ENCODE data around the gene SDK1.

Gene SDK1

DNA sequence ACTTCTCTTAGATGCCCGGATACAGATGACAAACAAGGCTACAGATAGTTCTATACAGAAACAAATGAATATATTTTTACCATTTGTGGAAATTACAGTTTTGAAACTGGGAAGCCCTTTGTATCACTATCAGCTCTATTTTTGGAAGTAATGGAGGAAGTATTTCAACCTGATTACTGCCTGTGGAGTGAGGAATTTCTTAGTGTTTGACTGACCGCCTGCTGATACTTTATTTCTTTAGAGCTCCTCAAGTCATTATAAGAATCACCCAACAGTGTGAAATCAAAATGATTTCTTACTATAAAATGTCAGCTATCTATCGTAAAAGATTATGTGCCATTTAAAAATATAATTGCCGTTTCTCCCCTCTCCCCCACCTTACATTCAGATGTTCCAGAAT is 290.9 kb downstream of the SDK1 start:
- no peak overlapping the region for H3K27ac ChIP-seq

DNA sequence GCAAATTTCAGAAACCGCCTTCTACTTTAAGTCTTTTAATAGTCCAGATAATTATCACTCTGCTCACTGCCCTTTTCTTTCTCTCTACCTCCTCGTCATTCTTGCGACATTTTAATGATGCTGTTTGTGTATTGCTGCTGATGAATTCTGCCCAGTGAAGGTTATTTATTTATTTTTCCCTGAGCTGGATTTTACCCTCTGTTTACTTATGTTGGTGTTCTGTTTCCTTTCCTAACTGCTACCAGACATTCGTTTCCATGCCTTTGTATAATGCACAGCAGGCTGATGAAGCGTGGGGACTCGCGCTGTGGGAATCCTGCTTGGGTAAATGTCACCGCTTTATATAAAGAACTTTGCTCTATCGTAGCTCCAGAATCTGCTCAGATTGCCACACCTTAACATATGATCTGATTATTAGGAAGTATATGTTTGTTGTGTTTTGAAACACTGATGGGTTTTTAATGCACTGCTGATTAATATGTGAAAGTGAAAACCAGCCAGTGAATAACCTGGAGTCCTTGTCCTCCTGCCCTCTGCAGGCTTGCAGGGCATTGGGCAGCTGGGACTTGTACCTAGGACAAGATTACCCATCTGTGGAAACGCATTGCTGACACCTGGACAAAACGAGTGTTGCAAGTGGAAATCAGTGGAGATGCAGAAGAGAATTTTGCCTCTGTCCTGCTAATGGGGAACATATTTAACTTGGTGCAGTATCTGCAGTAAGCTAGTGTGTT is 291.5 kb downstream of the SDK1 start:
- TF ChIP-seq, protein P1, sequence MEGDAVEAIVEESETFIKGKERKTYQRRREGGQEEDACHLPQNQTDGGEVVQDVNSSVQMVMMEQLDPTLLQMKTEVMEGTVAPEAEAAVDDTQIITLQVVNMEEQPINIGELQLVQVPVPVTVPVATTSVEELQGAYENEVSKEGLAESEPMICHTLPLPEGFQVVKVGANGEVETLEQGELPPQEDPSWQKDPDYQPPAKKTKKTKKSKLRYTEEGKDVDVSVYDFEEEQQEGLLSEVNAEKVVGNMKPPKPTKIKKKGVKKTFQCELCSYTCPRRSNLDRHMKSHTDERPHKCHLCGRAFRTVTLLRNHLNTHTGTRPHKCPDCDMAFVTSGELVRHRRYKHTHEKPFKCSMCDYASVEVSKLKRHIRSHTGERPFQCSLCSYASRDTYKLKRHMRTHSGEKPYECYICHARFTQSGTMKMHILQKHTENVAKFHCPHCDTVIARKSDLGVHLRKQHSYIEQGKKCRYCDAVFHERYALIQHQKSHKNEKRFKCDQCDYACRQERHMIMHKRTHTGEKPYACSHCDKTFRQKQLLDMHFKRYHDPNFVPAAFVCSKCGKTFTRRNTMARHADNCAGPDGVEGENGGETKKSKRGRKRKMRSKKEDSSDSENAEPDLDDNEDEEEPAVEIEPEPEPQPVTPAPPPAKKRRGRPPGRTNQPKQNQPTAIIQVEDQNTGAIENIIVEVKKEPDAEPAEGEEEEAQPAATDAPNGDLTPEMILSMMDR (conservative IDR thresholded peaks at IDR 0.05), result no peak
- no peak for TF ChIP-seq ZFX (IDR thresholded peaks at IDR 0.05)
- no peak overlapping the region for H3K27ac ChIP-seq

More for the DNA sequence above, 290.9 kb downstream of the SDK1 start:
- TF ChIP-seq, protein P1 (conservative IDR thresholded peaks at IDR 0.05), result no peak

DNA sequence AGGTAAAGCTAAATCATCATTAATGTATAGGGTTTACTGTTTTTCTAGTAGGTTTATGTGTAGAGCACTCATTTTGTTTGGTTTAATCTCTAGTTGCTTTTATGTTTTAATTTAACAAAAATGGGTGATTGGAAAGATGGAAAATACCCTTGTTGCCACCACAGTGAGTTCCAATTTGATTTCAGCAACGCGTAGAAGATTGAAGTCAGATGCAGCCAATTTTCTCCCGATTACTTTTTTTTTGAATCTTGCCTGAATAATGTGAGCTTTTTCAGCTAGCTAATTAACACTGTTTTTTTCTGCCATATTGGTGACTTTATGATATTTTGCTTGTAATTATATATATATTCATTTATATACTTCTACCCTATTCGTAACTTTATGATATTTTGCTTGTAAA is 293.8 kb downstream of the SDK1 start:
- TF ChIP-seq, protein P1 (conservative IDR thresholded peaks at IDR 0.05), result no peak
- TF ChIP-seq ZFX (IDR thresholded peaks at IDR 0.05), result no peak
- H3K27ac ChIP-seq, result no peak overlapping the region

DNA sequence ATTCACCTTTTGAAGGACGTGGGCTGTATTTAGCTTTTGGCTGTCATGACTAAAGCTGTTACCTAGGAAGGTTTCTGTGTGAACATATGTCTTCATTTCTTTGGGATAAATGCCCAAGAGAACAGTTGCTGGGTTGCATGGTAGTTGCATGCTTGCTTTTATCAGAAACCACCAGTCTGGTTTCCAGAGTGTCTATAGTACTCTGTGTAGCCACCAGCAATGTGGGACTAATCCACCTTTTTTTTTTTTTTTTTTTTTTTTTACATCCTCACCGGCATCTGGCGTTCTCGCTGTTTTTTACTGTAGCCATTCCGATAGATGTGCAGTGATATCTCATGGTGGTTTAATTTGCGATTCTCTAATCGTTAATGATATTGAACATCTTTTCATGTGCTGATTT is 297.8 kb downstream of the SDK1 start:
- no peak for TF ChIP-seq ZFX (IDR thresholded peaks at IDR 0.05)
- TF ChIP-seq, protein P1 (conservative IDR thresholded peaks at IDR 0.05), result no peak
- H3K27ac ChIP-seq, result no peak overlapping the region

DNA sequence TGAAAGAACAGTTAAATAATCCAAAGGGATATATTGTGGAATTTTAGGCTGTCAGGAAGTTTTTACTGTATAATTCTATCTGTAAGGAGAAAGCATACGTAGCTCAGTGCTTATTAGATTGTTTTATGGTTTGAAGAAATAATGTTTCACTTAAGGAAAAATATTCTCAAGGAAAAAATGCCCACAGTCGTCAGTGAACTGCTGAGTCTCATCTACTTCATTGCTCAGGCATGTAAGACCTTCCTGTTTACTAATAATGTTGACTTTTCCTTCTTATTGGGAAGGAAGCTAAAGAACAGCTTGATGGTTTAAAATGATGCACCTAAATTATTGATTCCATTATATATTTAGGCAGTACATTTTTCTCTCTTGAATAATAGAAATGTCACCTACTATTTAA is 304.2 kb downstream of the SDK1 start:
- no peak overlapping the region for H3K27ac ChIP-seq
- TF ChIP-seq, protein P1 (conservative IDR thresholded peaks at IDR 0.05), result no peak
- no peak for TF ChIP-seq ZFX (IDR thresholded peaks at IDR 0.05)

DNA sequence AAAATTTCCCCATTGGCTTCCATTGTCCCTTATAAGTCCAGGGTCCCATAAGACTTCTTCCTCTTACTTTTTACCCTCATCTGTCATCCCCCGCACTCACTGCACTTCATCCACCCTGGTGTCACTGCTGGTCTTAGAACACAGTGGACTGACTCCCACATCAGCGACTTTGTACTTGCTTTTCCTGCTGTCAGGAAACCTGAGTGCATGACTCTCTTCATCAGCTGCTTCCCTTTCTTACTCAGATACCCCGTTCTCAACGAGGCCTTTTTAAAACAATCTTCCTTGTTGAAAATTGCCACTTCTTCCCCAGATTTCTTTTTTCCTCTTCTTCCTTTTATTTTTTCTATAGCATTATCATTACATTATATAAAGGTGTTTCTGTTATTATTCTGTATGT is 305.4 kb downstream of the SDK1 start:
- TF ChIP-seq ZFX (IDR thresholded peaks at IDR 0.05), result no peak
- TF ChIP-seq, protein P1 (conservative IDR thresholded peaks at IDR 0.05), result no peak
- H3K27ac ChIP-seq, result no peak overlapping the region

DNA sequence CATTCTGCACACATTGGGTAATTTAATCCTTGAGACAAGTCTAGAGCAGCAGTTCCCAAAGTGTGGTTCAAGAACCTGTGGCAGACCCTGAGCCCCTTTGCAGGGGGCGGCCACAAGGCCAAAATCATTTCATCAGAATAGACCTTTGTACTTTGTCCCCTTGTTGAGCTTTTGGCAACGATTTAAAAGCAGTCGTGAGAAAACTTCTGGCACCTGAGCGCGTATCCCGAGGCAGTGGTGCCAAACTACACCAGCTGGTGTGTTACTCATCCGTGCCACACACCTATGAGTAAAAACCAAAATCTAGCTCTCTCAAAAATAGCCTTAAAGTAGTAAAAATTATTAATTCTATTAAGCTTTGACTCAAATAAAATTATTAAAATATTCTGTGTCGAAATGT is 306.8 kb downstream of the SDK1 start:
- no peak overlapping the region for H3K27ac ChIP-seq
- TF ChIP-seq, protein P1 (conservative IDR thresholded peaks at IDR 0.05), result no peak
- TF ChIP-seq ZFX (IDR thresholded peaks at IDR 0.05), result no peak
